Neural cell (in vitro differentiated cells): Measurements from ENCODE around the gene CXCL9. TPM values are rescaled to one million over a fixed set of nuclear protein-coding genes. Genes with fewer than 3 reads are reported as not detected.

Experiments
- H2AFZ ChIP-seq: fragments of 200-600, 300-800 bp; sonication (generic), shearing (Covaris generic); 2 replicates; pipeline ENCODE4 v1.6.0; 2014; ENCODE audit warnings: low read depth, mild to moderate bottlenecking, antibody characterized with exemption, low read length, moderate library complexity
- H3F3A ChIP-seq: fragments of 200-600 bp; shearing (Covaris generic); 2 replicates; pipeline ENCODE4 v1.6.1; 2016; ENCODE audit warnings: mild to moderate bottlenecking, moderate library complexity, mixed read lengths, antibody characterized with exemption, low read length; ENCODE audit not compliant: insufficient read depth, poor library complexity, severe bottlenecking
- H3K27ac ChIP-seq: fragments of 200-600, 300-800 bp; sonication (generic), shearing (Covaris generic); 2 replicates; pipeline ENCODE4 v1.5.1; 2014; ENCODE audit warnings: mild to moderate bottlenecking, low read length, moderate library complexity
- H3K27me3 ChIP-seq: fragments of 300-800, 200-600 bp; sonication (generic), shearing (Covaris generic); 2 replicates; pipeline ENCODE4 v1.6.0; 2014; ENCODE audit warnings: mild to moderate bottlenecking, low read depth, low read length, moderate library complexity; ENCODE audit not compliant: insufficient read depth
- H3K36me3 ChIP-seq: fragments of 300-800, 200-600 bp; sonication (generic), shearing (Covaris generic); 2 replicates; pipeline ENCODE4 v1.5.1; 2014; ENCODE audit warnings: mild to moderate bottlenecking, antibody characterized with exemption, low read length, moderate library complexity; ENCODE audit not compliant: insufficient read depth
- H3K4me2 ChIP-seq: fragments of 300-800, 200-600 bp; sonication (generic), shearing (Covaris generic); 2 replicates; pipeline ENCODE4 v1.6.0; 2014; ENCODE audit warnings: mild to moderate bottlenecking, low read length
- H3K4me3 ChIP-seq: fragments of 300-800, 200-600 bp; sonication (generic), shearing (Covaris generic); 2 replicates; pipeline ENCODE4 v1.5.1; 2014; ENCODE audit warnings: mild to moderate bottlenecking, low read length, moderate library complexity
- H3K79me2 ChIP-seq: fragments of 200-600 bp; shearing (Covaris generic); replicated peaks from 2 replicates; pipeline ENCODE4 v1.6.0; 2014; ENCODE audit warnings: mild to moderate bottlenecking, low read length, moderate library complexity; ENCODE audit not compliant: insufficient read depth
- H3K9ac ChIP-seq: fragments of 300-800, 200-600 bp; sonication (generic), shearing (Covaris generic); 2 replicates; pipeline ENCODE4 v1.6.1; 2016; ENCODE audit warnings: mild to moderate bottlenecking, low read length, mixed read lengths
- H3K9me2 ChIP-seq: fragments of 200-600 bp; shearing (Covaris generic); 2 replicates; pipeline ENCODE4 v1.6.1; 2016; ENCODE audit warnings: mild to moderate bottlenecking, low read length, mixed read lengths; ENCODE audit not compliant: insufficient read depth
- H3K9me3 ChIP-seq: fragments of 200-600, 300-800 bp; sonication (generic), shearing (Covaris generic); 2 replicates; pipeline ENCODE4 v1.6.1; 2016; ENCODE audit warnings: mild to moderate bottlenecking, mixed run types, low read length, moderate library complexity, mixed read lengths
- H4K20me1 ChIP-seq: fragments of 200-600 bp; shearing (Covaris generic); 2 replicates; pipeline ENCODE4 v1.6.1; 2016; ENCODE audit warnings: mild to moderate bottlenecking, mixed run types; ENCODE audit not compliant: insufficient read depth
- EP300 ChIP-seq: fragments of 450-650 bp; conservative IDR thresholded peaks from 2 replicates; pipeline ENCODE4 v1.6.1; 2014; ENCODE audit warnings: antibody characterized with exemption, mild to moderate bottlenecking, moderate library complexity; ENCODE audit not compliant: poor library complexity, severe bottlenecking
- EZH2 ChIP-seq: fragments of 200-600, 300-800 bp; shearing (Covaris generic), sonication (generic); IDR thresholded peaks from 2 replicates; pipeline ENCODE4 v1.6.1; 2014; ENCODE audit warnings: antibody characterized with exemption, low read length, borderline replicate concordance, mild to moderate bottlenecking; ENCODE audit not compliant: insufficient read depth, poor library complexity, severe bottlenecking
- MXI1 ChIP-seq: fragments of 450-650 bp; conservative IDR thresholded peaks from 2 replicates; pipeline ENCODE4 v1.6.1; 2014; ENCODE audit warnings: antibody characterized with exemption, mild to moderate bottlenecking; ENCODE audit not compliant: poor library complexity, severe bottlenecking
- POLR2AphosphoS5 ChIP-seq: IDR thresholded peaks from 2 replicates; pipeline ENCODE4 v1.6.1; 2012
- RAD21 ChIP-seq: fragments of 450-650 bp; conservative IDR thresholded peaks from 2 replicates; pipeline ENCODE4 v1.6.1; 2014; ENCODE audit warnings: antibody characterized with exemption, mild to moderate bottlenecking, moderate library complexity
- SMC3 ChIP-seq: fragments of 450-650 bp; conservative IDR thresholded peaks from 2 replicates; pipeline ENCODE4 v1.6.1; 2014; ENCODE audit warnings: antibody characterized with exemption, mild to moderate bottlenecking, moderate library complexity; ENCODE audit not compliant: poor library complexity
- TAF1 ChIP-seq: IDR thresholded peaks from 2 replicates; pipeline ENCODE4 v1.6.1; 2012; ENCODE audit warnings: low read depth
- polyA plus RNA-seq: library from polyadenylated mRNA; depleted of rRNA; stranded (reverse); fragments of >200 nt; gene quantifications from 2 replicates; pipeline ENCODE4 v1.2.3, GENCODE V29; 2014
- TF ChIP-seq, protein P1 (sequence below): IDR thresholded peaks from 2 replicates; pipeline ENCODE4 v1.6.1; 2012; ENCODE audit warnings: borderline replicate concordance
- TF ChIP-seq, protein P2 (sequence below): fragments of 450-650 bp; IDR thresholded peaks from 2 replicates; pipeline ENCODE4 v1.5.1; 2014; ENCODE audit warnings: antibody characterized with exemption, mild to moderate bottlenecking, moderate library complexity; ENCODE audit not compliant: poor library complexity, severe bottlenecking

Gene CXCL9
- polyA plus RNA-seq, 1 donor from 2014 or later: not detected

DNA sequence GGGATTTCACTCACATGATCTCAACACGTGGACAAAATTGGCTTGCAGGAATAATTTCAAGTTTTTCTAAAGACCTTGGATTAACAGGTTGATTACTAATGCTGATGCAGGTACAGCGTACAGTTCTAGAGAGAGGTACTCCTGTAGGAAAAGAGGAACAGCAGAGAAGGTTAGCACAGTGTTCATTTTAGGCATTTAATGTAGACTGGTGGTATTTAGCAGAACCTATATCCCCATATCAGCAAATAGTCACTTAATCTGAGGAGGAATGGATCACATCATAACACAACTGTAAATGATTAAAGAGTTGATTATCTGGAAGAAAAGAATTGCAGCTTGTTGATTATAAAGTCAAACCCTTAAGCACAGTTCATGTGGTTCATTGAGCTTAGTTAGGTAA, 15.4 kb upstream of the CXCL9 start:
- Histone ChIP-seq H3K36me3 (no peaks in the 10 kb centered on the region), H3K9ac (no peak overlapping the region), H3K4me3 (no peak overlapping the region), H3K4me2 (no peak overlapping the region), H3K79me2 (no peaks in the 10 kb centered on the region), H2AFZ (no peak overlapping the region), H3F3A (no peaks in the 10 kb centered on the region), H4K20me1 (no peaks in the 10 kb centered on the region), H3K9me2 (no peaks in the 10 kb centered on the region), H3K9me3 (no peaks in the 10 kb centered on the region), H3K27ac (no peak overlapping the region), H3K27me3 (no peaks in the 10 kb centered on the region)
- no peak for TF ChIP-seq POLR2AphosphoS5
- TF ChIP-seq EZH2: no peak
- TF ChIP-seq RAD21: no peak

DNA sequence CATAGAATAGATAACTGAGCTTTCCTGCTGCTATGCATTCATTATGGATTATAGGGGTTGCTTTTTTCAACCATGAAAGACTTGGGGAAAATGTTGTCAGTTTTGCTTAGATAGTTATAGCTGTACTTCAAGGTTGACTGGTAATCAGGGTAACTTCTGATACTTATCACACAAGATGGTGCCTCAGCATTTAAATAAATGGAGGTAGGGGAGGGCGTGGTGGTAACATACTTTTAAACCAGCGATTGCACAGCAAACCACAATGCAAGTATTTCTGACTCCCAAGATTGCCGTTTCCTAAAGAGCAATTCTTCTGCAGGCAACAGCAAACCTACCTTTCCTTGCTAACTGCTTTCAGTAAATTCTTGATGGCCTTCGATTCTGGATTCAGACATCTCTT, 14.7 kb upstream of the CXCL9 start:
- Histone ChIP-seq H4K20me1 (no peaks in the 10 kb centered on the region), H3K9me3 (no peaks in the 10 kb centered on the region), H3K27me3 (no peaks in the 10 kb centered on the region), H3K36me3 (no peaks in the 10 kb centered on the region), H3K9ac (no peak overlapping the region), H2AFZ (no peak overlapping the region), H3F3A (no peaks in the 10 kb centered on the region), H3K4me2 (no peak overlapping the region), H3K79me2 (no peaks in the 10 kb centered on the region), H3K4me3 (no peak overlapping the region), H3K9me2 (no peaks in the 10 kb centered on the region), H3K27ac (no peak overlapping the region)
- no peak for TF ChIP-seq POLR2AphosphoS5
- TF ChIP-seq, protein P1, sequence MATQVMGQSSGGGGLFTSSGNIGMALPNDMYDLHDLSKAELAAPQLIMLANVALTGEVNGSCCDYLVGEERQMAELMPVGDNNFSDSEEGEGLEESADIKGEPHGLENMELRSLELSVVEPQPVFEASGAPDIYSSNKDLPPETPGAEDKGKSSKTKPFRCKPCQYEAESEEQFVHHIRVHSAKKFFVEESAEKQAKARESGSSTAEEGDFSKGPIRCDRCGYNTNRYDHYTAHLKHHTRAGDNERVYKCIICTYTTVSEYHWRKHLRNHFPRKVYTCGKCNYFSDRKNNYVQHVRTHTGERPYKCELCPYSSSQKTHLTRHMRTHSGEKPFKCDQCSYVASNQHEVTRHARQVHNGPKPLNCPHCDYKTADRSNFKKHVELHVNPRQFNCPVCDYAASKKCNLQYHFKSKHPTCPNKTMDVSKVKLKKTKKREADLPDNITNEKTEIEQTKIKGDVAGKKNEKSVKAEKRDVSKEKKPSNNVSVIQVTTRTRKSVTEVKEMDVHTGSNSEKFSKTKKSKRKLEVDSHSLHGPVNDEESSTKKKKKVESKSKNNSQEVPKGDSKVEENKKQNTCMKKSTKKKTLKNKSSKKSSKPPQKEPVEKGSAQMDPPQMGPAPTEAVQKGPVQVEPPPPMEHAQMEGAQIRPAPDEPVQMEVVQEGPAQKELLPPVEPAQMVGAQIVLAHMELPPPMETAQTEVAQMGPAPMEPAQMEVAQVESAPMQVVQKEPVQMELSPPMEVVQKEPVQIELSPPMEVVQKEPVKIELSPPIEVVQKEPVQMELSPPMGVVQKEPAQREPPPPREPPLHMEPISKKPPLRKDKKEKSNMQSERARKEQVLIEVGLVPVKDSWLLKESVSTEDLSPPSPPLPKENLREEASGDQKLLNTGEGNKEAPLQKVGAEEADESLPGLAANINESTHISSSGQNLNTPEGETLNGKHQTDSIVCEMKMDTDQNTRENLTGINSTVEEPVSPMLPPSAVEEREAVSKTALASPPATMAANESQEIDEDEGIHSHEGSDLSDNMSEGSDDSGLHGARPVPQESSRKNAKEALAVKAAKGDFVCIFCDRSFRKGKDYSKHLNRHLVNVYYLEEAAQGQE: no peak
- TF ChIP-seq RAD21: no peak
- no peak for TF ChIP-seq MXI1
- no peak for TF ChIP-seq SMC3
- no peak for TF ChIP-seq EP300
- no peak for TF ChIP-seq TAF1
- no peak for TF ChIP-seq EZH2

DNA sequence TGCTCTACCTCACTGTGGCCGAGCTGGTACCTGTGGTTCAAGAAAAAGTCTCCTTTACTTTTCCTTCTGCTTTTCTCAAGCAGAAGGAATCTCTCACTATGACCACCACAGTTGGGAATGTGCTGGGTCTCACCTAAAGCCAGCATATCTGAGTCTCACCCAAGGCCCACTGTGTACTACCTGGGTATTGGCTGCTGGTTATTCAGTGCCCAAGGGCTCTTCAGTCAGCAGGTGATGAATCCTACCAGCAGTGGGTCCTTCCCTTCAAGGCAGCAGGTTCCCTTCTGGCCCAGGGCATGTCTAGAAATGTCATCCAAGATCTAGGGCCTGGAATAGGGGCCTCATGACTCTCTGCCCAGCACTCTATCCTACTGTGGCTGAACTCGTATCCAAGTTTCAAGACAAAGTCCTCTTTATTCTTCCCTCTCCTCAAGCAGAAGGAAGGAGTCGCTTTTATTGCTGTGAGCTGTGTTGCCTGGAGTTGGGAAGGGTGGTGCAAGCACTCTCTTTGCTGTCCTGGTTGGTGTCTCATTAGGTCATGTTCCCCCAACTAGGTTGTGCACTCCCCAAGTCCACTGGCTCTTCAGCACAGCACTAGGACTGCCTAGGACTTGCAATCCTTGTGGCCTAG, 9.9 kb upstream of the CXCL9 start:
- no peaks in the 10 kb centered on the region for H3K9me3 ChIP-seq
- no peaks in the 10 kb centered on the region for H3K9me2 ChIP-seq
- H2AFZ ChIP-seq: no peak overlapping the region
- H3K9ac ChIP-seq: no peak overlapping the region
- no peak overlapping the region for H3K27ac ChIP-seq
- no peaks in the 10 kb centered on the region for H3K36me3 ChIP-seq
- H3F3A ChIP-seq: no peaks in the 10 kb centered on the region
- no peaks in the 10 kb centered on the region for H4K20me1 ChIP-seq
- TF ChIP-seq MXI1 (no peak), TAF1 (no peak), RAD21 (no peak), POLR2AphosphoS5 (no peak), EZH2 (no peak), SMC3 (no peak), EP300 (no peak)
- TF ChIP-seq, protein P1: no peak
- TF ChIP-seq, protein P2, sequence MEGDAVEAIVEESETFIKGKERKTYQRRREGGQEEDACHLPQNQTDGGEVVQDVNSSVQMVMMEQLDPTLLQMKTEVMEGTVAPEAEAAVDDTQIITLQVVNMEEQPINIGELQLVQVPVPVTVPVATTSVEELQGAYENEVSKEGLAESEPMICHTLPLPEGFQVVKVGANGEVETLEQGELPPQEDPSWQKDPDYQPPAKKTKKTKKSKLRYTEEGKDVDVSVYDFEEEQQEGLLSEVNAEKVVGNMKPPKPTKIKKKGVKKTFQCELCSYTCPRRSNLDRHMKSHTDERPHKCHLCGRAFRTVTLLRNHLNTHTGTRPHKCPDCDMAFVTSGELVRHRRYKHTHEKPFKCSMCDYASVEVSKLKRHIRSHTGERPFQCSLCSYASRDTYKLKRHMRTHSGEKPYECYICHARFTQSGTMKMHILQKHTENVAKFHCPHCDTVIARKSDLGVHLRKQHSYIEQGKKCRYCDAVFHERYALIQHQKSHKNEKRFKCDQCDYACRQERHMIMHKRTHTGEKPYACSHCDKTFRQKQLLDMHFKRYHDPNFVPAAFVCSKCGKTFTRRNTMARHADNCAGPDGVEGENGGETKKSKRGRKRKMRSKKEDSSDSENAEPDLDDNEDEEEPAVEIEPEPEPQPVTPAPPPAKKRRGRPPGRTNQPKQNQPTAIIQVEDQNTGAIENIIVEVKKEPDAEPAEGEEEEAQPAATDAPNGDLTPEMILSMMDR: no peak
- H3K4me2 ChIP-seq: no peak overlapping the region
- no peaks in the 10 kb centered on the region for H3K27me3 ChIP-seq
- no peak overlapping the region for H3K4me3 ChIP-seq
- no peaks in the 10 kb centered on the region for H3K79me2 ChIP-seq
